ENCODE data around the gene TENT5C. TPM values are rescaled to one million over a fixed set of nuclear protein-coding genes. Genes with fewer than 3 reads are reported as not detected.

Gene TENT5C
- total RNA-seq, 2 experiments from 2014 or later: 3.9 to 4.0 TPM

GRCh38 chr1:117587499-117588356, 18.1 kb upstream of the TENT5C start:
- POLR2A ChIA-PET: no interaction called here
- CTCF ChIA-PET: interaction anchor here (0.5 kb wide), 1 partner anchor 95 kb away, joined by 4 read pairs; no protein-coding TSS in a partner anchor

GRCh38 chr1:117589544-117589943, 16.3 kb upstream of the TENT5C start:
- ChIA-PET POLR2A (no interaction called here), CTCF (no interaction called here)

GRCh38 chr1:117590273-117590925, 15.4 kb upstream of the TENT5C start:
- ChIA-PET CTCF (interaction anchor here (1.1 kb wide), 1 partner anchor 10 kb away, joined by 3 read pairs; no protein-coding TSS in a partner anchor), POLR2A (interaction anchor here (1.1 kb wide), 1 partner anchor 16 kb away, joined by 4 read pairs; no protein-coding TSS in a partner anchor)

- ChIA-PET CTCF (no interaction called here), POLR2A (interaction anchor here (0.6 to 1.1 kb wide), 2 partner anchors 15 to 18 kb away, joined by 4 to 8 read pairs; no protein-coding TSS in a partner anchor)
Measured at GRCh38 chr1:117591252-117591651, 14.6 kb upstream of the TENT5C start.

GRCh38 chr1:117592155-117592554, 13.7 kb upstream of the TENT5C start:
- ChIA-PET POLR2A (no interaction called here), CTCF (no interaction called here)

- CTCF ChIA-PET: interaction anchor here (1.6 kb wide), 1 partner anchor 59 kb away, joined by 4 read pairs; no protein-coding TSS in a partner anchor
- POLR2A ChIA-PET: no interaction called here
Measured at GRCh38 chr1:117594261-117594990, 11.4 kb upstream of the TENT5C start.

- ChIA-PET CTCF (no interaction called here), POLR2A (no interaction called here)
Measured at GRCh38 chr1:117596023-117596720, 9.7 kb upstream of the TENT5C start.

GRCh38 chr1:117598489-117598888, 7.4 kb upstream of the TENT5C start:
- POLR2A ChIA-PET: no interaction called here
- CTCF ChIA-PET: no interaction called here

- ChIA-PET POLR2A (no interaction called here), CTCF (interaction anchor here (1.0 kb wide), 1 partner anchor 9 kb away, joined by 3 read pairs; no protein-coding TSS in a partner anchor)
Measured at GRCh38 chr1:117599286-117600221, 6.3 kb upstream of the TENT5C start.

GRCh38 chr1:117600325-117600943, 5.4 kb upstream of the TENT5C start:
- ChIA-PET CTCF (interaction anchor here (1.0 kb wide), 1 partner anchor 10 kb away, joined by 3 read pairs; no protein-coding TSS in a partner anchor), POLR2A (no interaction called here)

- ChIA-PET CTCF (no interaction called here), POLR2A (no interaction called here)
Measured at GRCh38 chr1:117600966-117601365, 4.9 kb upstream of the TENT5C start.

GRCh38 chr1:117602862-117603261, 3.0 kb upstream of the TENT5C start:
- ChIA-PET POLR2A (no interaction called here), CTCF (no interaction called here)

- POLR2A ChIA-PET: interaction anchor here (1.2 to 2.1 kb wide), 4 partner anchors 11 to 60 kb away, joined by 5 to 11 read pairs (median 5); no protein-coding TSS in a partner anchor
- CTCF ChIA-PET: interaction anchor here (1.2 kb wide), 1 partner anchor 153 kb away, joined by 3 read pairs; no protein-coding TSS in a partner anchor
Measured at GRCh38 chr1:117605164-117605773, 579 bp upstream of the TENT5C start.

- POLR2A ChIA-PET: interaction anchor here (0.6 to 2.4 kb wide), 10 partner anchors 9 to 58 kb away, joined by 3 to 11 read pairs (median 5); no protein-coding TSS in a partner anchor
- CTCF ChIA-PET: interaction anchor here (0.8 to 3.1 kb wide), 6 partner anchors 47 to 152 kb away, joined by 3 to 14 read pairs (median 4); no protein-coding TSS in a partner anchor
Measured at GRCh38 chr1:117606649-117607430, 992 bp downstream of the TENT5C start.

- POLR2A ChIA-PET: interaction anchor here (0.6 to 2.4 kb wide), 7 partner anchors 8 to 55 kb away, joined by 4 to 11 read pairs (median 9); no protein-coding TSS in a partner anchor
- CTCF ChIA-PET: interaction anchor here (0.5 to 3.1 kb wide), 6 partner anchors 47 to 152 kb away, joined by 3 to 14 read pairs (median 6); no protein-coding TSS in a partner anchor
Measured at GRCh38 chr1:117607471-117607870, 1.6 kb downstream of the TENT5C start.

GRCh38 chr1:117608115-117608615, 2.3 kb downstream of the TENT5C start:
- ChIA-PET POLR2A (interaction anchor here (0.7 to 2.4 kb wide), 3 partner anchors 8 to 55 kb away, joined by 4 to 9 read pairs (median 9); no protein-coding TSS in a partner anchor), CTCF (interaction anchor here (0.5 to 3.1 kb wide), 5 partner anchors 46 to 152 kb away, joined by 3 to 14 read pairs (median 8); no protein-coding TSS in a partner anchor)
